Forelimb muscle (tissue), 1 donor: ENCODE data around the gene NOP9. TPM values are rescaled to one million over a fixed set of nuclear protein-coding genes. Genes with fewer than 3 reads are reported as not detected.
"Not testable (repeated sequence)": the region's sequence is repeated elsewhere in the genome, so short reads cannot be mapped to it uniquely, and the experiment has no call there.

Experiments used
- DNase-seq: peaks from one replicate; pipeline ENCODE4 v3.0.0-alpha.2; 2013; ENCODE audit warnings: low read depth
- polyA plus RNA-seq: library from polyadenylated mRNA; unstranded; fragments of 120-200 nt; gene quantifications from one replicate; pipeline ENCODE4 v1.2.1, GENCODE V29; 2013; ENCODE audit not compliant: insufficient read length

The NOP9 gene
- polyA plus RNA-seq, 1 donor = 21.1 TPM

DNA sequence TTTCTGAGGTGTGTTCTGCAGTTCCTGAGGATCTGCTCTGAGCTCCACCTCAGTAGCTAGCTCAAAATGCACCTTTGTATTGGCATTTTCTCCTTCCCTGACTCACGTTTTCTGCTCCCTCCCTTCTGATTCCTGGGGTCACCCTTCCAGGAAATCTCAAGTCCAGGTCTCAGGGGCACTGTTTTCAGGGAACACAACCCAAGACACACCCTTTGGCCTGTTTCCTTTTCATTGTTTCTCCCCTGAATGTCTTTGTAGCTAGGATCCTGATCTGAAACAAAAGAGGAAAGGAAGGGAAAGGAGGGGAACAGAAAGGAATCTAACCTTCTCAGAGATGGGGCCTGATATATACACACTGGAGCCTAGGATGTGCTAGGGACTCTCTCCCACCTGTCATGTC, 47.5 kb downstream of the NOP9 start:
- no peak for DNase-seq

DNA sequence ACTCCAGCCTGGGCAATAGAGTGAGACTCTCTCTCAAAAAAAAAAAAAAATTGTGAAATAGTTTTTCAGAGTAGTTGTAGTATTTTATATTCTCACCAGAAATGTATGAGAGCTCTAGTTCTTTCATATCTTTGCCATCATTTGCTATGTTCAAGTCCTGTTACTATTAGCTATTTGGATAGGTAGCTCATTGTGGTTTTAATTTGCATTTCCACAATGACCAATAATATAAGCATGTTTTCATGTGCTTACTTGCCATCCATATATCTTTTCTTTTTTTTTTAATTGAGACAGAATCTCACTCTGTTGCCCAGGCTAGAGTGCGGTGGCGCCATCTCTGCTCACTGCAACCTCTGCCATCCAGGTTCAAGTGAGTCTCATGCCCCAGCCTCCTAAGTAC, 48.5 kb downstream of the NOP9 start:
- DNase-seq = no peak

DNA sequence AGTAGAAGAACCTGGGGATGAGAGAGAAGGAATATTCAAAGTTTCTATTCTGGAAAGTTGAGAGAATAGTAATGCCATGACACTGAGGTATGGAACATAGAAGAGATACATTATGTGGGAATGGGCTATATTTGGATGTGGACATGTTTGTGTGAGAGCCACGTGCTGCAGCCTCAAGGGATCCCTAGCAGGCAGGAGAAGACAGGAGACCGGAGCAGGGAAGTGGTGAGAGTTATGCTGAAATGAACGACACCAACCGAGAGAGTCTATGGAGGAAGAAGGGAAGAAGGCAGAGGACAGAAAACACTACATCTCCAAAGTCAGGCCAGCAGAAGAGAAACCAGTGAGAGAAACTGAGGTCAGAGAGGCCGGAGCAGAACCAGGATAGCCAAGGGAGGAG, 50.1 kb downstream of the NOP9 start:
- no peak for DNase-seq

DNA sequence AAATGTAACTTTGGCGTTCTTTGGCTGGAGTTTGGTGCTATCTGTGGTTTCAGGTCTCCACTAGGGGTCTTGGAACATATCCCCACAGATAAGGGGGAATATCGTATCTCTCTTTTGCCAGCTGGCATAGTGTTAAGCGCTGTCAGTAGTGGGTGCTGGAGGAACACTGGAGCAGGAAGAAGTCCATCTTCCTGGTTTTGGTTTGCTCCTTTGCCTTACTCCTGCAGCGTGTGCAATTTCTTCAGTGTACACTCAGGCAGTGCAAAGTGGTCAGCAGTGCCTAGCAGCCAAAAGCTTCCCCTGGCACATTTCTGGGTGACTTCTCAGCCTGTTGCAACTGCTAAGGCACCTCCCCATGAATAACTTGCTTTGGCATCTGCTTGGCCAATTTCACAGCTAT, 51.9 kb downstream of the NOP9 start:
- no peak for DNase-seq

DNA sequence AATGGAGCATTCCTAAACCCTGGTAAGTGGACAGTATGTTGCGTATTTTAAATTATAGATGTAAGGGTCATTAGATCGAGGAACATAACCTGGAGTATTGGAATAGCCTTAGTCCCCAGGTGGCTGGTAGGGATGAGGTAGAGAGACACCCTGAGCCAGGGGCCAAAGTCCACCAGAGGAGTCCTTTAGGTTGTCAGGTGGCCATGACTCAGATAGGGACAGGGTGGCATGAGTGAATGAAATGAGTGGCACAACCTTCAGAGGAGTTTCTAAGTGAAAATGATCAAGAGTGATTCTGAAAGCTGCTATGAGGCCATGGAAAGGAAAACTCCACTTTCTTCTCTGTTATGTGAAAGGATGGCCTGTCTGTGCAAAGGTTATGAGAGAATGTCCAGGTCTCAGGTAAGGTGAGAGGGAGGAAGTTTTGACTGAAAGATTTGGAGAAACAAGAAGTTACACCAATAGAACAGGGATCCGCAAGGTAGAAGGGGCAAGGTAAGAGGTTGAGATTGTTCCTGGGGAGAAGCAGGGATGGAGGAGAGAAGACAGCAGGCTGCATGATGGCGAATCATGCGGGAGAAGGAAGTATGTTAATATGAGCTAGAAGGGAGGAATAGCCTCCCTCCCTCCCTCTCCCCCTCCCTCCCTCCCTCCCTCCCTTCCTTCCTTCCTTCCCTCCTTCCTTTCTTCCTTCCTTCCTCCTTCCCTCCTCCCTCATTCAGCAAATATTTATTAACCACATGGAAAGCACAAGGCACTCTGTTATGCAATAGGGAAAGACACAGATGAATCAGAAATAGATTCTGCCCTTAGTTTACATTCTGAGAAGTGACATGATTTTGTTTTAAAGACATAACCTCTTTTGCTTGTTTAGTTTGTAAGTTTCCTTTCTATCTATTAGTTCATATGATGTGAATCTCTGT, 54.2 kb downstream of the NOP9 start:
- DNase-seq = no peak

DNA sequence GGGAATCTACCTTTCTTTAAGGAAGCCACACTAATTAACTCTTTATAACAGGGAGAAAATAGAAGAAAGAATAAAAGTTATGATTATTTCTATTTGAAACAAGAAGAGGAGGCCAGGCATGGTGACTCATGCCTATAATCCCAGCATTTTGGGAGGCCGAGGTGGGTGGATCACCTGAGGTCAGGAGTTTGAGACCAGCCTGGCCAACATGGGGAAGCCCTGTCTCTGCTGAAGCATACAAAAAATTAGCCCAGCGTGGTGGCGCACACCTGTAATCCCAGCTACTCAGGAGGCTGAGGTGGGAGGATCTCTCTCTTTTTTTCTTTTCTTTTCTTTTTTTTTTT, 54.8 kb downstream of the NOP9 start:
- not testable (repeated sequence) for DNase-seq

DNA sequence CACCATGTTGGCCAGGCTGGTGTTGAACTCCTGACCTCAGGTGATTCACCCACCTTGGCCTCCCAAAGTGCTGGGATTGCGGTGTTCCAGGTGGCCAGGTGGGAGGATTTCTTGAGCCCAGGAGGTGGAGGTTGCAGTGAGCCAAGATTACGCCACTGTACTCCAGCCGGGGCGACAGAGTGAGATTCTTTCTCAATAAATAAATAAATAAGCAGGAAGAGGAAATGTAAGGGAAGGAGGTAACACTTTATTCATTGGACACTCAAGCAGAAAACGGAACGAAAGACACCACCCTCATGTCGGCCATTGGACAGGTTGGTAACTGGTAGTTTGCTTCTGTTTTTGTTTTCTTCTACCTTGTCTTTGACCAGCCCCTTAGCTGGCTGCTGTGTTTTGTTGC, 55.4 kb downstream of the NOP9 start:
- DNase-seq = no peak

DNA sequence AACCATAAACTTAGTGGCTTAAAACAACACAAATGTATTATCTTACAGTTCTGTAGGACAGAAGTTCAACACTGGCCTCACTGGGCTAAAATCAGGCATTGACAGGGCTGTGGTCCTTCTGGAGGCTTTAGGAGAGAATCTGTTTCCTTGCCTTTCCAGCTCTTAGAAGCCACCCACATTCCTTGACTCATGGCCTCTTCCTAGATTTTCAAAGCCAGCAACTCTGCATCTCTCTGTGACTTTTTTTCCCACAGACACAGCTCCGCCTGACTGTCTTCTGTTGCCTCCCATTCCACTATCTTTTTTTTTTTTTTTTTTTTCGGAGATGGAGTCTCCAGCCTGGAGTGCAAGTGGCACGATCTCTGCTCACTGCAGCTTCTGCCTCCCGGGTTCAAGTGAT, 56.6 kb downstream of the NOP9 start:
- no peak for DNase-seq

Other genes with a start within 250 kb of the NOP9 start
- 0.18 TPM for gene CARMIL3, start 247.8 kb upstream of the NOP9 start, polyA plus RNA-seq
- gene CPNE6, start 228.3 kb upstream of the NOP9 start, polyA plus RNA-seq = not detected
- 3.6 TPM for gene PCK2, start 205.5 kb upstream of the NOP9 start, polyA plus RNA-seq
- gene DCAF11, start 185.1 kb upstream of the NOP9 start, polyA plus RNA-seq = 45.7 TPM
- gene NRL, start 184.9 kb upstream of the NOP9 start, polyA plus RNA-seq = 1.8 TPM
- gene FITM1, start 169.2 kb upstream of the NOP9 start, polyA plus RNA-seq = 164 TPM
- 110 TPM for gene PSME1, start 163.7 kb upstream of the NOP9 start, polyA plus RNA-seq
- gene EMC9, start 158.3 kb upstream of the NOP9 start, polyA plus RNA-seq = 32.1 TPM
- 74.3 TPM for gene PSME2, start 153.2 kb upstream of the NOP9 start, polyA plus RNA-seq
- gene RNF31, start 152.4 kb upstream of the NOP9 start, polyA plus RNA-seq = 32.6 TPM
- gene IRF9, start 138.6 kb upstream of the NOP9 start, polyA plus RNA-seq = 25.1 TPM
- 8.2 TPM for gene REC8, start 127.8 kb upstream of the NOP9 start, polyA plus RNA-seq
- 26.4 TPM for gene IPO4, start 111.0 kb upstream of the NOP9 start, polyA plus RNA-seq
- gene TM9SF1, start 104.4 kb upstream of the NOP9 start, polyA plus RNA-seq = 18.8 TPM
- 5.0 TPM for gene TSSK4, start 94.2 kb upstream of the NOP9 start, polyA plus RNA-seq
- gene CHMP4A, start 86.4 kb upstream of the NOP9 start, polyA plus RNA-seq = 40.0 TPM
- gene MDP1, start 83.8 kb upstream of the NOP9 start, polyA plus RNA-seq = 5.5 TPM
- gene NEDD8, start 67.5 kb upstream of the NOP9 start, polyA plus RNA-seq = 188 TPM
- gene GMPR2, start 66.9 kb upstream of the NOP9 start, polyA plus RNA-seq = 53.3 TPM
- 37.0 TPM for gene TINF2, start 57.2 kb upstream of the NOP9 start, polyA plus RNA-seq
- 0.86 TPM for gene TGM1, start 36.7 kb upstream of the NOP9 start, polyA plus RNA-seq
- gene RABGGTA, start 28.3 kb upstream of the NOP9 start, polyA plus RNA-seq = 14.7 TPM
- gene DHRS1, start 70 bp upstream of the NOP9 start, polyA plus RNA-seq = 15.0 TPM
- 8.2 TPM for gene CIDEB, start 8.1 kb downstream of the NOP9 start, polyA plus RNA-seq
- gene LTB4R2, start 10.3 kb downstream of the NOP9 start, polyA plus RNA-seq = 2.0 TPM
- gene LTB4R, start 11.7 kb downstream of the NOP9 start, polyA plus RNA-seq = 2.1 TPM
- 15.2 TPM for gene ADCY4, start 35.2 kb downstream of the NOP9 start, polyA plus RNA-seq
- 1.1 TPM for gene RIPK3, start 40.1 kb downstream of the NOP9 start, polyA plus RNA-seq
- 39.2 TPM for gene NFATC4, start 68.3 kb downstream of the NOP9 start, polyA plus RNA-seq
- 23.1 TPM for gene NYNRIN, start 99.2 kb downstream of the NOP9 start, polyA plus RNA-seq
- 2.4 TPM for gene CBLN3, start 129.8 kb downstream of the NOP9 start, polyA plus RNA-seq
- 38.1 TPM for gene KHNYN, start 130.1 kb downstream of the NOP9 start, polyA plus RNA-seq
- 54.1 TPM for gene SDR39U1, start 142.9 kb downstream of the NOP9 start, polyA plus RNA-seq
- gene CMA1, start 208.4 kb downstream of the NOP9 start, polyA plus RNA-seq = not detected